ENCODE data around the gene RIPOR3.
"Not testable (repeated sequence)": the region's sequence is repeated elsewhere in the genome, so short reads cannot be mapped to it uniquely, and the experiment has no call there.

The RIPOR3 gene

DNA sequence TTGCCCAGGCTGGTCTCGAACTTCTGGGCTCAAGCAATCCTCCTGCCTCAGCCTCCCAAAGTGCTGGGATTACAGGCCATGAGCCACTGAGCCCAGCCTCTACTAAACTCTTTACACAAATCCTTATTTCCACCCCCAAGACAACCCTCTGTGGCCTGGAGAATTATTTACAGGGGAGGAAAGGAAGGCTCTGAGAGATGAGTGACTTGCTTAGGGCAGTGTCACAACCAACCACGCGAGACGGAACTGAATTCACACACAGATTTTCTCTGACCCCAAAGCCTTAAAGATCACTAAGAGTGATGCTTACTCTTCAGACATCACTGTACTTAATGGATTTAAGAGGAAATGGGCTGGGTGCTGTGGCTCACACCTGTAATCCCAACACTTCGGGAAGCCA, 86.2 kb downstream of the RIPOR3 start:
- H3K27ac Mint-ChIP-seq = no peak overlapping the region
- H3K27me3 Mint-ChIP-seq (ENCODE audit: low read depth) = peaks cover 4% of the 10 kb centered on the region
- no peaks in the 10 kb centered on the region for H3K36me3 Mint-ChIP-seq (ENCODE audit: low read depth)
- no peak overlapping the region for H3K4me3 Mint-ChIP-seq
- no peaks in the 10 kb centered on the region for H3K4me1 Mint-ChIP-seq
- TF ChIP-seq, protein P1, sequence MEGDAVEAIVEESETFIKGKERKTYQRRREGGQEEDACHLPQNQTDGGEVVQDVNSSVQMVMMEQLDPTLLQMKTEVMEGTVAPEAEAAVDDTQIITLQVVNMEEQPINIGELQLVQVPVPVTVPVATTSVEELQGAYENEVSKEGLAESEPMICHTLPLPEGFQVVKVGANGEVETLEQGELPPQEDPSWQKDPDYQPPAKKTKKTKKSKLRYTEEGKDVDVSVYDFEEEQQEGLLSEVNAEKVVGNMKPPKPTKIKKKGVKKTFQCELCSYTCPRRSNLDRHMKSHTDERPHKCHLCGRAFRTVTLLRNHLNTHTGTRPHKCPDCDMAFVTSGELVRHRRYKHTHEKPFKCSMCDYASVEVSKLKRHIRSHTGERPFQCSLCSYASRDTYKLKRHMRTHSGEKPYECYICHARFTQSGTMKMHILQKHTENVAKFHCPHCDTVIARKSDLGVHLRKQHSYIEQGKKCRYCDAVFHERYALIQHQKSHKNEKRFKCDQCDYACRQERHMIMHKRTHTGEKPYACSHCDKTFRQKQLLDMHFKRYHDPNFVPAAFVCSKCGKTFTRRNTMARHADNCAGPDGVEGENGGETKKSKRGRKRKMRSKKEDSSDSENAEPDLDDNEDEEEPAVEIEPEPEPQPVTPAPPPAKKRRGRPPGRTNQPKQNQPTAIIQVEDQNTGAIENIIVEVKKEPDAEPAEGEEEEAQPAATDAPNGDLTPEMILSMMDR (IDR thresholded peaks at IDR 0.05; ENCODE audit: unreplicated experiment in 3 of 3) = no peak
- H3K9me3 Mint-ChIP-seq = no peaks in the 10 kb centered on the region

DNA sequence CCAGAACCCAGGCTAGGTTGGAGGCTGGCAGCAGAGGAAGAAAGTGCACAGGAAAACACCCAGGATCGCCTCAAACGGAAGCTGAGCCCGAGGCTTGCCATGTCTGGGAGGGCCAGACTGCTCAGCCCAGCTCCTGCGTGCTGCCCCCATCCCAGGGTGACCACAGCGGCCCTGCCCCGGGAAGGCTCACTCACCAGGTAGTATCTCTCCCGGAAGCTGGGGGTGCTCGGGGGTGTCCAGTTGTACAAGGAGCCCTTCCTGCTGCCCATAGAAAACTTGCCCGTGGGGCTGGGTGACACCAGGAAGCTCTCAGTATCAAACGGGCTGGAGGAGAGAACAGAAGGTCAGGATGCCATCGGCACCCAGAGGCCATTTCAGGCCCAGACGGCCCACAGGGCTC, 86.9 kb downstream of the RIPOR3 start:
- Mint-ChIP-seq H3K36me3 (ENCODE audit: low read depth) (no peaks in the 10 kb centered on the region), H3K9me3 (no peaks in the 10 kb centered on the region), H3K27ac (no peak overlapping the region), H3K27me3 (ENCODE audit: low read depth) (peaks cover 8% of the 10 kb centered on the region), H3K4me3 (no peak overlapping the region), H3K4me1 (no peaks in the 10 kb centered on the region)
- TF ChIP-seq, protein P1 (IDR thresholded peaks at IDR 0.05; ENCODE audit: unreplicated experiment in 3 of 3) = no peak

DNA sequence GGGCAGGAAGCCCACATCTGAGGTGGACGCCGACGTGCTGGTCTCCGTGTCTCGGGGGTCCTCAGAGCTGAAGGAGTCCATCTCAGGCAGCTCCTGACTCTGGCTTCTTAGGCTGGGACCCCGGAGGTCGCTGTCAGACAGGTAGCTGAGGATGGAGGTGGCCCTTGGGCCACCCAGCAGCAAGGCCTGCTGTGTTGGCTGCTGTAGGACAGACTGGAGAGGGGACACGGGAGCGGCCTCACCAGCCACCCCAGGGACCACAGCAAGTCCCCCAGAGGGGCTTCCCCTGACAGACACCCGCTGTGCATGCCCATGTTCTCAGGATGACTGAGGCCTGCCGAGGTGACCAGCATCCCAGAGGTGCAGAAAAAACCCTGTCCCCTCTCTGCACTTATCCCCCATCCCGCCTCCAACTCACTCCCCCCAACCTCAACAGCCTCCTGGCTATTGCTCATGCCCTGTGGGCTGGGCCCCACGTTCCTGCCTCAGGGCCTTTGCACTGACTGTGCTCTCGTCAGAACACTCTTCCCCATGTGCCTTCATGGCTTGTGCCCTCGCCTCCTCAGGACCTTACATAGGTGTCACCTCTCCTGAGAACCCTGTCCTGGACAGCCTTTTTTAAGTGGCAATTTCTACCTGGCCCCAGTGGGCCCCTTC, 88.8 kb downstream of the RIPOR3 start:
- H3K9me3 Mint-ChIP-seq = no peaks in the 10 kb centered on the region
- no peaks in the 10 kb centered on the region for H3K36me3 Mint-ChIP-seq (ENCODE audit: low read depth)
- no peaks in the 10 kb centered on the region for H3K4me1 Mint-ChIP-seq
- H3K27me3 Mint-ChIP-seq (ENCODE audit: low read depth) = peaks cover 8% of the 10 kb centered on the region
- no peak overlapping the region for H3K4me3 Mint-ChIP-seq
- no peak overlapping the region for H3K27ac Mint-ChIP-seq
- TF ChIP-seq, protein P1 (IDR thresholded peaks at IDR 0.05; ENCODE audit: unreplicated experiment in 3 of 3) = no peak

DNA sequence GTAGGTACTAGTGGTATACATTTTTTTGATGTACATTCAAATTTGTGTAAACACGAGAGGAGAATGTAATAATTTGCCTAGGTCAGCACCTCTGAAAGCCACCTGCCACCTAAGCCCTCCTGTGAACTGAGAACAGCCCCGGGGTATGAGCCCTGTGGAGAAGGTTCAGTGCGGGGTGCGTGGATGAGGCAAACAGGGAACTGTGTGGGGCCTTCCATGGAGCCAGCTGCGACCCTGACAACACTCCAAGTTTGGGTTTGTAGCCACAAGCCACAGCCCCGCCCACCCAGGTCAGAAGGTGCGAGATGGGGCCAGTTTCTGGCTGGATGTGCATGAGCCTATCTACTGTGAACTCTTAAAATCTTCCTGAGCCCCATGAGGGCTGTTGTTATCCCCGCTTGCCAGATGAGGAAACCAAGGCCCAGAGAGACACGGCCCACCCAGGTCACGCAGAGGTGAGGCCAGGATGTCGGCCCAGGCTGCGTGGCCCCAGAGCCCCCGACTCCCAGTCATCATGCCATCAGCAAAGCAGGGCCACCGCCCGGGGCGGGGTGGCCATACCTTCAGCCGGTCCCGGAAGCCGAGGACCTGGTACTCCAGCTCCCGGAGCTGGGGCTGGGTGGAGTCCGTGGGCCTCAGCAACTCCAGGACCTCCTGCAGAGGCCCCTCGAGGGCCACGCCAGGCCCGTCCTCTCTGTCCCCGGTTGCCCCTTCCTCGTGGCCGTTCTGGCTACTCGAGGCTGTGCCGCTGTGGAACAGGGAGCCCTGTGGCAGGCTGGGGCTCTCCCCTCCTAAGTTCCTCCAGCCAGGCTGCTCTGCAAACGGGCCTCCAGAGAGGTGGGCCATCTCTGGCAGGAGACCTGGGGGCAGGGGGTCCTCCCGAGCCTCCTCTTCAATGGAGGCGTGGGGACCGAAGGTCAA, 89.6 kb downstream of the RIPOR3 start:
- H3K36me3 Mint-ChIP-seq (ENCODE audit: low read depth) = no peaks in the 10 kb centered on the region
- H3K4me3 Mint-ChIP-seq = no peak overlapping the region
- H3K27ac Mint-ChIP-seq = no peak overlapping the region
- no peaks in the 10 kb centered on the region for H3K9me3 Mint-ChIP-seq
- TF ChIP-seq, protein P1 (IDR thresholded peaks at IDR 0.05; ENCODE audit: unreplicated experiment in 3 of 3) = no peak
- no peaks in the 10 kb centered on the region for H3K4me1 Mint-ChIP-seq
- H3K27me3 Mint-ChIP-seq (ENCODE audit: low read depth) = peaks cover 8% of the 10 kb centered on the region

DNA sequence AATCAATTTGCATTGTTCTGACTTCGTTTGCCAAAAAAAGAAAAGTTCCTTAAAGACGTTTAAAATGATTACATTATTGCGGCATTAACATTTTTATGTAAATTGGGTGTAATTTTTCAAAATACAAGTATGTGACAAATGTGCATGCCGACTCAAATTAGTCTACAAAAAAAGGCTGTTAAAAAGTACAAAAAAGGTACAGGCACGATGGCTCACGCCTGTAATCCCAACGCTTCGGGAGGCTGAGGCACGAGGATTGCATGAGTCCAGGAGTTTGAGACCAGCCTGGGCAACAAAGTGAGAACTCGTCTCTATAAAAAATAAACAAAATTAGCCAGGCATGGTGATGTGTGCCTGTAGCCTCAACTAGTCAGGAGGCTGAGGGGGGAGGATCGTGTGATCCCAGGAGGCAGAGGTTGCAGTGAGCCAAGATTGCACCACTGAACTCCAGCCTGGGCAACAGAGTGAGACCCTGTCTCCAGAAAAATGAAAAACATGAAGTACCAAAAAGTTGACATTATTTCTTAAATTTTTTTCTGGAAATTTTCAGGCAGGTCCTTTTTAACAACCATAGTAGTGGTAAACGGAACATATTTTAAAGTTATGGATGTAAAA, 91.0 kb downstream of the RIPOR3 start:
- Mint-ChIP-seq H3K27me3 (ENCODE audit: low read depth) (peaks cover 14% of the 10 kb centered on the region), H3K9me3 (no peaks in the 10 kb centered on the region), H3K27ac (no peak overlapping the region), H3K36me3 (ENCODE audit: low read depth) (no peaks in the 10 kb centered on the region), H3K4me3 (no peak overlapping the region), H3K4me1 (peaks cover 4% of the 10 kb centered on the region)
- TF ChIP-seq, protein P1 (IDR thresholded peaks at IDR 0.05; ENCODE audit: unreplicated experiment in 3 of 3) = no peak

DNA sequence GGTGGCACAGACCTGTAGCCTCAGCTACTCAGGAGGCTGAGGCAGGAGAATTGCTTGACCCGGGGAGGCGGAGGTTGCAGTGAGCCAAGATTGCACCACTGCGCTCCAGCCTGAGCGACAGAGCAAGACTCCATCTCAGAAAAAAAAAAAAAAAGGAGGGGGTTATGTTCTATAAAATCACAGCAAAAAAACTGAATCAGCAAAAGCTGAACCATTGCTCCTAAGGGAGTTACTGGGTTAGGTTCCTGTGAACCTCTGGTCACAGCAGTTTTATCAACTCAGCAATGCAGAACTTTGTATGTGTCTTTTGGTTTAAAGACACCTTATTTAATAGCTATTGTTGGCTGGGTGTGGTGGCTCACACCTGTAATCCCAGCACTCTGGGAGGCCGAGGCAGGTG, 92.6 kb downstream of the RIPOR3 start:
- H3K36me3 Mint-ChIP-seq (ENCODE audit: low read depth); H3K4me1 Mint-ChIP-seq; H3K27ac Mint-ChIP-seq; H3K4me3 Mint-ChIP-seq; H3K9me3 Mint-ChIP-seq: not testable (repeated sequence)
- H3K27me3 Mint-ChIP-seq (ENCODE audit: low read depth) = peaks cover 14% of the 10 kb centered on the region
